H9 (cell line): ENCODE results near the gene CEMIP2. TPM values are rescaled to one million over a fixed set of nuclear protein-coding genes. Genes with fewer than 3 reads are reported as not detected.

ENCODE experiments used
- DNase-seq: peaks from one replicate; pipeline ENCODE4 v3.0.0-alpha.2; 2017
- H2AFZ ChIP-seq: one replicate; pipeline ENCODE4 v1.6.1; 2013; ENCODE audit warnings: mild to moderate bottlenecking, low read length, control low read depth, moderate library complexity
- H2AK5ac ChIP-seq: 2 replicates; pipeline ENCODE4 v1.6.1; 2013; ENCODE audit warnings: low read length, control low read depth, mixed read lengths; ENCODE audit not compliant: insufficient read length
- H2BK120ac ChIP-seq: one replicate; pipeline ENCODE4 v1.6.1; 2013; ENCODE audit warnings: low read depth, mild to moderate bottlenecking, low read length, control low read depth, inconsistent platforms; ENCODE audit not compliant: poor library complexity, severe bottlenecking
- H2BK12ac ChIP-seq: 2 replicates; pipeline ENCODE4 v1.6.1; 2013; ENCODE audit warnings: low read length, control low read depth, mixed read lengths, low read depth; ENCODE audit not compliant: insufficient read length
- H2BK15ac ChIP-seq: 2 replicates; pipeline ENCODE4 v1.6.1; 2013; ENCODE audit warnings: low read depth, low read length, control low read depth
- H2BK20ac ChIP-seq: one replicate; pipeline ENCODE4 v1.6.1; 2013; ENCODE audit warnings: low read depth, mild to moderate bottlenecking, low read length, control low read depth, inconsistent platforms; ENCODE audit not compliant: poor library complexity, severe bottlenecking
- H2BK5ac ChIP-seq: 2 replicates; pipeline ENCODE4 v1.6.1; 2013; ENCODE audit warnings: low read length, control low read depth, mixed read lengths; ENCODE audit not compliant: insufficient read length
- H3K14ac ChIP-seq: 2 replicates; pipeline ENCODE4 v1.6.1; 2013; ENCODE audit warnings: low read length, control low read depth; ENCODE audit not compliant: insufficient read depth
- H3K18ac ChIP-seq: 2 replicates; pipeline ENCODE4 v1.6.1; 2013; ENCODE audit warnings: low read depth, mild to moderate bottlenecking, mixed read lengths, low read length, control low read depth; ENCODE audit not compliant: insufficient read length
- H3K23ac ChIP-seq: 2 replicates; pipeline ENCODE4 v1.6.1; 2013; ENCODE audit warnings: low read length, control low read depth, mixed read lengths, low read depth; ENCODE audit not compliant: insufficient read length
- H3K23me2 ChIP-seq: 2 replicates; pipeline ENCODE4 v1.6.1; 2013; ENCODE audit warnings: low read depth, mild to moderate bottlenecking, mixed read lengths, low read length, control low read depth; ENCODE audit not compliant: insufficient read length, poor library complexity, severe bottlenecking
- H3K27ac ChIP-seq: 2 replicates; pipeline ENCODE4 v1.5.1; 2013; ENCODE audit warnings: low read length, control low read depth, mixed read lengths, low read depth; ENCODE audit not compliant: insufficient read length
- H3K27me3 ChIP-seq: 2 replicates; pipeline ENCODE4 v1.6.1; 2013; ENCODE audit warnings: low read length, control low read depth, inconsistent platforms; ENCODE audit not compliant: insufficient read depth
- H3K4ac ChIP-seq: 2 replicates; pipeline ENCODE4 v1.6.1; 2013; ENCODE audit warnings: low read depth, mild to moderate bottlenecking, control low read depth, inconsistent platforms, low read length, moderate library complexity
- H3K4me1 ChIP-seq: 2 replicates; pipeline ENCODE4 v1.6.1; 2013; ENCODE audit warnings: low read length, control low read depth, inconsistent platforms; ENCODE audit not compliant: insufficient read depth
- H3K4me2 ChIP-seq: 2 replicates; pipeline ENCODE4 v1.6.1; 2013; ENCODE audit warnings: low read length, control low read depth, mixed read lengths; ENCODE audit not compliant: insufficient read length, insufficient read depth
- H3K56ac ChIP-seq: 2 replicates; pipeline ENCODE4 v1.6.1; 2013; ENCODE audit warnings: low read depth, mild to moderate bottlenecking, mixed read lengths, low read length, control low read depth; ENCODE audit not compliant: insufficient read length
- H3K79me1 ChIP-seq: 2 replicates; pipeline ENCODE4 v1.6.1; 2013; ENCODE audit warnings: low read depth, mild to moderate bottlenecking, moderate library complexity, low read length, control low read depth, inconsistent platforms; ENCODE audit not compliant: insufficient read depth, poor library complexity, severe bottlenecking
- H3K79me2 ChIP-seq: 2 replicates; pipeline ENCODE4 v1.6.1; 2013; ENCODE audit warnings: low read length, control low read depth, inconsistent platforms; ENCODE audit not compliant: insufficient read depth
- H3K9ac ChIP-seq: 2 replicates; pipeline ENCODE4 v1.6.1; 2013; ENCODE audit warnings: low read length, control low read depth, mixed read lengths; ENCODE audit not compliant: insufficient read length; ENCODE audit errors: extremely low read depth
- H3K9me3 ChIP-seq: one replicate; pipeline ENCODE4 v1.6.1; 2013; ENCODE audit warnings: low read depth, low read length, inconsistent platforms; ENCODE audit not compliant: control insufficient read depth
- H3T11ph ChIP-seq: one replicate; pipeline ENCODE4 v1.6.1; 2013; ENCODE audit warnings: mild to moderate bottlenecking, low read length, control low read depth, inconsistent platforms
- H4K20me1 ChIP-seq: one replicate; pipeline ENCODE4 v1.6.1; 2013; ENCODE audit not compliant: control insufficient read depth, insufficient read length, insufficient read depth
- H4K5ac ChIP-seq: 2 replicates; pipeline ENCODE4 v1.6.1; 2013; ENCODE audit warnings: low read depth, mild to moderate bottlenecking, mixed read lengths, low read length, control low read depth; ENCODE audit not compliant: insufficient read length
- H4K8ac ChIP-seq: replicated peaks from 2 replicates; pipeline ENCODE4 v1.6.1; 2013; ENCODE audit warnings: low read length, control low read depth, mixed read lengths, low read depth; ENCODE audit not compliant: insufficient read length
- H4K91ac ChIP-seq: 2 replicates; pipeline ENCODE4 v1.6.1; 2013; ENCODE audit warnings: low read depth, mild to moderate bottlenecking, moderate library complexity, mixed read lengths, low read length, control low read depth; ENCODE audit not compliant: insufficient read length
- H3K27ac Mint-ChIP-seq, 3 experiments: 2 replicates in 2 of 3; 3 replicates in 1 of 3; pipeline ENCODE4 v1.8.0; 2020 to 2021; ENCODE audit warnings: mixed read lengths in 3 of 3, mild to moderate bottlenecking in 1 of 3, moderate library complexity in 1 of 3
- H3K27me3 Mint-ChIP-seq: 2 replicates; pipeline ENCODE4 v1.8.0; 2021; ENCODE audit warnings: low read depth, mild to moderate bottlenecking, moderate library complexity, mixed read lengths
- H3K36me3 Mint-ChIP-seq, 3 experiments: 2 replicates in 2 of 3; 3 replicates in 1 of 3; pipeline ENCODE4 v1.8.0; 2020 to 2021; ENCODE audit warnings: low read depth in 3 of 3, mixed read lengths in 3 of 3; ENCODE audit not compliant: insufficient read depth in 1 of 3
- H3K4me1 Mint-ChIP-seq, 2 experiments: 2 replicates each; pipeline ENCODE4 v1.8.0; 2020; ENCODE audit warnings: mixed read lengths in 2 of 2
- H3K4me3 Mint-ChIP-seq, 2 experiments: 2 replicates in 1 of 2; 3 replicates in 1 of 2; pipeline ENCODE4 v1.8.0; 2020 to 2021; ENCODE audit warnings: mild to moderate bottlenecking in 2 of 2, mixed read lengths in 2 of 2, moderate library complexity in 1 of 2
- H3K9me3 Mint-ChIP-seq, 2 experiments: 2 replicates in 1 of 2; 3 replicates in 1 of 2; pipeline ENCODE4 v1.8.0; 2020; ENCODE audit warnings: mild to moderate bottlenecking in 2 of 2, mixed read lengths in 2 of 2, moderate library complexity in 1 of 2
- CTCF ChIP-seq: fragments of 200-600 bp; sonication (generic); conservative IDR thresholded peaks from 3 replicates; pipeline ENCODE4 v1.8.0; 2021; ENCODE audit warnings: antibody characterized with exemption, mild to moderate bottlenecking
- WGBS: extraction: QIAGEN DNeasy Blood & Tissue Kit; methylation state at CpG from one replicate; pipeline ENCODE4 v1.1.7; 2013; ENCODE audit warnings: missing lambda C conversion rate, low lambda C conversion rate, mixed read lengths; ENCODE audit not compliant: insufficient read length; ENCODE audit errors: extremely low coverage; 5-methylcytosine and 5-hydroxymethylcytosine counted together
- total RNA-seq: library from RNA; stranded (reverse); gene quantifications from 2 replicates; pipeline ENCODE4 v1.2.1, GENCODE V29; 2021

The CEMIP2 gene
- total RNA-seq, 1 experiment from 2014 or later, result 77.2 TPM

DNA sequence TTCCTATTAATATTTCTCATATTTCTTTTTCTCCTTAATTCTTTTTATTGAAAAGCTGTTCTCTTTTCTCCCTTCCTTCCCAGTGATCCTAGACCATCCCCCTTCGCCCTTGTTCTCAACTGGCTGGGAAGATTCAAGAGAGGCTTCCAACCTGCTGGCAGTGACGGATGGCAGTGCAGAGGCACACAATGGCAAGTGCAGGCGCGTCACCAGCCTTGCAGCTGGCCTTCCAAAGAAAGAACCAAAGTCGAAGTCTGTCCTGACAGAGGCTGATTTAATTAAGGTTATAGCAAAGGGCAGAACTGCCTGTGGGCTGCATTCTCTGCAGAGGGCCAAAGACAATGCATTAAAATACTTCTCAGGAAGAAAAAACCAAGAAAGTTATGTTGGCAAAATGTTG, 7.4 kb downstream of the CEMIP2 start:
- Histone ChIP-seq H4K20me1 (no peaks in the 10 kb centered on the region), H3K9me3 (no peaks in the 10 kb centered on the region), H2BK120ac (no peak overlapping the region), H3T11ph (no peak overlapping the region), H3K14ac (no peak overlapping the region), H2BK20ac (no peak overlapping the region), H2BK15ac (no peak overlapping the region), H2BK5ac (no peak overlapping the region), H3K27ac (no peak overlapping the region), H3K79me2 (peaks cover 7% of the 10 kb centered on the region; the same call in 1 of the 2 replicates), H3K4me2 (no peak overlapping the region), H4K8ac (no peak overlapping the region), H3K4ac (no peak overlapping the region), H3K79me1 (no peaks in the 10 kb centered on the region), H3K4me1 (peaks cover 21% of the 10 kb centered on the region; the same call in 1 of the 2 replicates), H3K27me3 (no peaks in the 10 kb centered on the region), H3K23ac (no peak overlapping the region), H3K56ac (no peak overlapping the region), H3K9ac (no peak overlapping the region), H4K91ac (no peak overlapping the region), H2AK5ac (no peak overlapping the region), H3K23me2 (peaks cover 3% of the 10 kb centered on the region), H4K5ac (no peak overlapping the region), H2BK12ac (no peak overlapping the region), H2AFZ (no peak overlapping the region), H3K18ac (no peak overlapping the region)
- H3K4me3 Mint-ChIP-seq, result peak overlapping the region; percentile 42 to 69
- peak overlapping the region; percentile 70 to 92 (median 91); a peak in 6 of 7 replicates for H3K27ac Mint-ChIP-seq
- no peaks in the 10 kb centered on the region for H3K9me3 Mint-ChIP-seq
- no peaks in the 10 kb centered on the region for H3K27me3 Mint-ChIP-seq
- DNase-seq, result peak; percentile 72
- no peaks in the 10 kb centered on the region; a peak in 1 of 7 replicates for H3K36me3 Mint-ChIP-seq
- WGBS, result no CpG with 5 or more reads among the region's 5 CpGs
- no peak for TF ChIP-seq CTCF
- peaks cover 89 to 91% of the 10 kb centered on the region in 2 experiments for H3K4me1 Mint-ChIP-seq
